ENCODE measurements around the gene KIF20A.
A peak's percentile ranks its signal among the peaks of the same experiment; 100 is the strongest.
"Not testable (repeated sequence)": the region's sequence is repeated elsewhere in the genome, so short reads cannot be mapped to it uniquely, and the experiment has no call there.

The KIF20A gene

DNA sequence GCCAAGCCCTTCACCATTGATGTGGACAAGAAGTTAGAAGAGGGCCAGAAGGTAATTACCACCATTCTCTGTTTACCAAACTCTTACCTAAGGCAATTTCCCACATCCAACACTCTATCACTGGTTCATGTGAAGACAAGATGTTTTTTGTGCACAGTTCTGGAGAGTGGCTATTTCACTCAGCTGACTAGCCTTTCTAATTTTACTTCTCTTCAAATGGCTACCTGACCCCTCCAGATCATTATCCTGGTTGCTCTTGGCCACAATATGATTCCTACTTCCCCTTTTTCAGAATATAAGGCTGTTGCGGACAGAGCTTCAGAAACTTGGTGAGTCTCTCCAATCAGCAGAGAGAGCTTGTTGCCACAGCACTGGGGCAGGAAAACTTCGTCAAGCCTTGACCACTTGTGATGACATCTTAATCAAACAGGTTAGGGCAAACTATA is 7.1 kb downstream of the KIF20A start:
- DNase-seq = no peak

GRCh38 chr5:138188626-138189025 is 9.7 kb downstream of the KIF20A start:
- no peak for DNase-seq

GRCh38 chr5:138192826-138193225 is 13.9 kb downstream of the KIF20A start:
- DNase-seq = no peak

DNA sequence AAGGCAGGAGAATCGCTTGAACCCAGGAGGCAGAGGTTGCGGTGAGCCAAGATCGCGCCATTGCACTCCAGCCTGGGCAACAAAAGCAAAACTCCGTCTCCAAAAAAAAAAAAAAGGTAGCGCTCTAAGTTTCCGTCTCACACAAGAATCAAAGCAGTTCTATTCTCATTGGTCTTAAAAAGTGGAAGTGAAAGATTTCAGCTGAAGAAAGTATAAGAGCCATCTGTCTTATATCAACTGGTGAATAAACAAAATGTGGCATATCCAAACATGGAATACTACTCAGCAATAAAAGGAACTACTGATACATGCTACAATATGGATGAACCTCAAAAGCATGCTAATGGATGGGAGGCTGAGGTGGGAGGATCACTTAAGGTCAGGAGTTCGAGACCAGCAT is 14.9 kb downstream of the KIF20A start:
- not testable (repeated sequence) for DNase-seq

DNA sequence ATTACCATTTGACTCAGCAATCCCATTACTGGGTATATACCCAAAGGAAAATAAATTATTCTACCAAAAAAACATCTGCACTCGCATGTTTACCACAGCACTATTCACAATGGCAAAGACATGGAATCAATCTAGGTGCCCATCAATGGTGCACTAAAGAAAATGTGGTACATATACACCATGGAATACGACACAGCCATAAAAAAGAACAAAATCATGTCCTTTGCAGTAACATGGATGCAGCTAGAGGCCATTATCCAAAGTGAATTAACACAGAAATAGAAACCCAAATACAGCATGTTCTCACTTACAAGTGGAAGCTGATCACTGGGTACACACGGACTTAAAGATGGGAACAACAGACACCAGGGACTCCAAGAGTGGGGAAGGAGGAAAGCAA is 32.1 kb downstream of the KIF20A start:
- DNase-seq = no peak

- no peak for DNase-seq
These were observed 33.9 kb downstream of the KIF20A start for GRCh38 chr5:138212828-138213160.

DNA sequence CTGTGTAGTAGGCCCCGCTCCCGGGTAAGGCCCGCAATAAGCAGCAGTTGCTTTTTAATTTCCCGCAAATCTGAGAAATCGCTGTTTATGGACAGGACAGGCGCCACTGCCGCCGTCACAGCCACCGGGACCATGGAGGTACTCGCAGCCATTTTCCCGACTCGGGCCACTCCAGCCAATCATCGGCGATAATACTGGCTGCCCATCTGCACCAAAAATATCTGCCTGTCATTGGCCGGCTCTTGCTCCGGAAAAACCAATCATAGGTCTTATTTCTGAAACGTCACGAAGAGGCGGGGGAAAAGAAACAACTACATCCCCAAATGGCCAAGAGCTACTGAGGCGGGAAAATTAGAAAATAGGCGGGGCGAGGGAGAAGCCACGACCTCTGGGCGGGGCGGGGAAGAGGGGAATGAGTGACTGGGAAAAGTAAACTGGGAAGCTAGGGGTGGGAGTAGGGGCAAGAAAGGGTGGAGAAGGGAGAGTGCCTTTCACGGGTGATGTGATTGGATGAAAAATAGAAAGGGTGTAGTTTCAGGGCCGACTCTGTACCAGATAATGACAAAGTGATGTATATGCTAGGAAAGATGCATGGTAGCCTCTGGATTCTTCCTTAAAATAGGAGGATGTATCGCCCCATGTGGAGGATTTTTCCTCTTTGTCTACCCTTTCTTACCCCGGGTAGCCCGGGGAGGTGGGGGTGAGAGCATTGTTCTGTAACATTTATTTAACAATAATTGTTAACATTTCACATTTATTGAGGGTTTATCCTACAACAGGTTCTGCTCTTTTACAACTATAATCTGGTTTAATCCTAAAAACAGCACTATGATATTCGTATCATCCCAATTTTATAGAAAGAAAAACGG is 34.5 kb downstream of the KIF20A start, which contains the start of gene CDC23:
Gene CDC23 (minus strand): TSS at position 163 of the 869 bp plus-strand sequence. CDS start 11 bp downstream, at position 152.
- peak; percentile 74 to 96 (median 89) for DNase-seq

DNA sequence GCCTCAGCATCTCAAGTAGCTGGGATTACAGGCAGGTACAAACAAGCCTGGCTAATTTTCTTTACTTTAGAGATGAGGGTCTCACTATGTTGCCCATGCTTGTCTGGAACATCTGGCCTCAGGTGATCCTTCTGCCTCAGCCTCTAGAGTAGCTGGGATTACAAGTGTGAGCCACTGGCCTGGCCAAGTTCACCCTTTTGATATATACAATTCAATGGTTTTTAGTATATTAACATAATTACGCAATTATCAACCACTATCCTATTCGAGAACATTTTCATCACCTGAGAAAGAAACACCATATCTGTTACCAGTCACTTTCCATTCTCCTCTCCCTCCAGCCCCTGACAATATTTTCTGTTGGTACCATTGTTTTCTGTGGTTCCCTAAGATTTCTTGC is 37.9 kb downstream of the KIF20A start:
- no peak for DNase-seq

- no peak for DNase-seq
These were observed 44.6 kb downstream of the KIF20A start for GRCh38 chr5:138223532-138223931.

DNA sequence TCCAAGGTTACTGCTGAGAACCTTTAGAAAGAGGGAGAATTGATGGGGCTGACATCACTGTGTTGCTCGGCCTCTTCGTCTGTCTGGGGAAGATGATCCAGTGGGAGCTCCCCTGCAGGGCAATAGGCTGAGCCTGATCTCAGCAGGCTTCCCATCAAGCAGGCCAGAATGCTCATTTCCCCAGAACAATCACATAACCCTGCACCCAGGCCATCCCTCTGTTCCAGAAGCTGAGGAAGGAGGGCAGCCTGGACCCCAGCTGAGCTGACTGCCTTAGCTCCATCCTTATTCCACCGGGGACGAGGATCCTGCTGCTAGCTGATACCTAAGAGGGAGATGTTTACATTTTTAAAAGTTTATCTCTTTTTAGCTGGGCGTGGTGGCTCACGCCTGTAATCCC is 45.8 kb downstream of the KIF20A start:
- no peak for DNase-seq

DNA sequence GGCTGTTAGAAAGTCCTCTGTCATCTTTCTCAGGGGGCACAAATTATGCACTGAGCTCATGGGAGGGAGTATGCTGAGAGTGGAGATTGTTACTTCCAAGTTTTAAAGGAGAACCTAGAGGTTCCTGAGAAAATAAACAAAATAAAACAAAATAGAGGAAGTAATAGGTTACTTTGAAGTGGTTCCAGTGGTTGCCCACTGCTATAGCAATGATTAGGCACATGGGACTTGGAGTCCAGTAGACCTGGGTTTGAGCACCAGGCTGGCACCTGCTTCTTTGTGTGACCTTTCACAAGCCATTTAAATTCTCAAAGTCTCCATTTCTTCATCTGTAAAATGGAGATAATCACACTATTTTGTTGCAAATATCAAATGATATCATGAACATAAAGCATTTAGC is 48.0 kb downstream of the KIF20A start:
- DNase-seq = no peak

GRCh38 chr5:138229387-138229786 is 50.5 kb downstream of the KIF20A start:
- DNase-seq = no peak

DNA sequence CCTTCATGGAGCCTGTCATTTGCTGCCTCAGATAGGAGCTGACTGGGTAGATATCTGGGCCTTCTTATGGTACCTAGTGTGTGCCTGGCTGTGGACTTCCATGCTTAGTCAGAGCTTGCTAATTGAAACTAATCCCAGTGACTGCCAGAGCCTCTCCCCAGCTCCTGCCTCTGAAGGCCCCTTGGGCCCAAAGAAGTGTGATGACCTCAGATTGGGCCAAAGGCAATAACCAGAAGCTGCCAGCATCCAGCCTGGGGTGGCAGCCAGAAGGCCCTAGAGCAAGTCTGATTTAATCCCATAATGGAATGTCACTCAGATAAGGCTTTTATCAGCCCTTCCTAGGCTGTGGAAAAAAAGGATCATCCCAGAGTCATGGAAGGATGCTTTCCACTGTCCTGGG is 51.3 kb downstream of the KIF20A start:
- no peak for DNase-seq

- DNase-seq = no peak
These were observed 52.2 kb downstream of the KIF20A start for GRCh38 chr5:138230981-138231589.

DNA sequence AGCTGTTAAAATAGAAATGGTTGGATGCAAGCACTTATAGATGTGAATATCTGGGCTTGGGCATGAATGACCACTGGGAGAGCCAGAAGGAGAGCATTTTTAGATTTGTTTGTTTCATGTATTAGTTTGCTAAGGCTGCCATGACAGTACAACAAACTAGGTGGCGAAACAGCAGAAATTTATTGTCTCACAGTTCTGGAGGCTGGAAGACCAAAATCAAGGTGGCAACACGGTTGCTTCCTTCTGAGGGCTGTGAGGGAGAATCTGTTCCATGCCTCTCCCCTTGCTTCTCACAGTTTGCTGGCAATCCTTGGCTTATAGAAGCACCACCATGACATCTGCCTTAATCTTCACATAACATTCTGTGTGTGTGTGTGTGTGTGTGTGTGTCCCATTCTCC is 54.4 kb downstream of the KIF20A start:
- no peak for DNase-seq

GRCh38 chr5:138234651-138235050 is 55.7 kb downstream of the KIF20A start:
- DNase-seq = no peak
